ENCODE results near the gene CLDN10.
"Not testable (repeated sequence)": the region's sequence is repeated elsewhere in the genome, so short reads cannot be mapped to it uniquely, and the experiment has no call there.

- not testable (repeated sequence) for TF ChIP-seq CTCF (IDR thresholded peaks at IDR 0.05); EZH2 (IDR thresholded peaks at IDR 0.05; ENCODE audit: borderline replicate concordance, insufficient read depth, low read depth, low read length, poor library complexity, severe bottlenecking)
These were observed 36.9 kb upstream of the CLDN10 start for GRCh38 chr13:95515606-95516005.

Measured in B cell (primary cell).